BJ (cell line): ENCODE results near the gene LMNTD2. TPM values are rescaled to one million over a fixed set of nuclear protein-coding genes. Genes with fewer than 3 reads are reported as not detected.

Experiments used
- CTCF ChIA-PET: fragments of 350-600 bp; formaldehyde crosslinking; extraction: SDS; loops from one replicate; lab custom pipeline; 2021; ENCODE audit warnings: antibody characterized with exemption, inconsistent platforms; lab: Yijun Ruan, JAX
- POLR2A ChIA-PET: fragments of 300-600 bp; sonication (Branson Sonifier 250); formaldehyde crosslinking; extraction: SDS; loops from one replicate; lab custom pipeline; 2021; ENCODE audit warnings: antibody characterized with exemption; lab: Charles Lee
- DNase-seq: peaks from one replicate; pipeline ENCODE4 v3.0.0-alpha.2; 2011; ENCODE audit warnings: low read depth
- H3K27me3 ChIP-seq: 2 replicates; pipeline ENCODE4 v1.6.0; 2011; ENCODE audit warnings: low read length; ENCODE audit not compliant: control insufficient read depth, insufficient read depth
- H3K36me3 ChIP-seq: 2 replicates; pipeline ENCODE4 v1.5.1; 2011; ENCODE audit warnings: low read length; ENCODE audit not compliant: control insufficient read depth, insufficient read depth
- H3K4me3 ChIP-seq: 2 replicates; pipeline ENCODE4 v1.5.1; 2011; ENCODE audit warnings: low read depth, mild to moderate bottlenecking, control low read depth, low read length
- polyA plus RNA-seq: library from polyadenylated mRNA; depleted of rRNA; stranded (reverse); fragments of >200 nt; gene quantifications from 2 replicates; pipeline ENCODE4 v1.2.3, GENCODE V29; 2011
- TF ChIP-seq, protein P1 (sequence below): IDR thresholded peaks from 2 replicates; pipeline ENCODE4 v1.5.1; 2011; ENCODE audit warnings: low read depth, mild to moderate bottlenecking, control low read depth, inconsistent platforms, low read length, moderate library complexity; ENCODE audit not compliant: insufficient read depth

LMNTD2 gene
- polyA plus RNA-seq, 1 experiment = 2.5 TPM

GRCh38 chr11:573146-573759 lies 12.7 kb upstream of the LMNTD2 start:
- H3K36me3 ChIP-seq = peaks cover 1% of the 10 kb centered on the region; the same call in 1 of the 2 replicates
- H3K4me3 ChIP-seq = no peak overlapping the region
- TF ChIP-seq, protein P1, sequence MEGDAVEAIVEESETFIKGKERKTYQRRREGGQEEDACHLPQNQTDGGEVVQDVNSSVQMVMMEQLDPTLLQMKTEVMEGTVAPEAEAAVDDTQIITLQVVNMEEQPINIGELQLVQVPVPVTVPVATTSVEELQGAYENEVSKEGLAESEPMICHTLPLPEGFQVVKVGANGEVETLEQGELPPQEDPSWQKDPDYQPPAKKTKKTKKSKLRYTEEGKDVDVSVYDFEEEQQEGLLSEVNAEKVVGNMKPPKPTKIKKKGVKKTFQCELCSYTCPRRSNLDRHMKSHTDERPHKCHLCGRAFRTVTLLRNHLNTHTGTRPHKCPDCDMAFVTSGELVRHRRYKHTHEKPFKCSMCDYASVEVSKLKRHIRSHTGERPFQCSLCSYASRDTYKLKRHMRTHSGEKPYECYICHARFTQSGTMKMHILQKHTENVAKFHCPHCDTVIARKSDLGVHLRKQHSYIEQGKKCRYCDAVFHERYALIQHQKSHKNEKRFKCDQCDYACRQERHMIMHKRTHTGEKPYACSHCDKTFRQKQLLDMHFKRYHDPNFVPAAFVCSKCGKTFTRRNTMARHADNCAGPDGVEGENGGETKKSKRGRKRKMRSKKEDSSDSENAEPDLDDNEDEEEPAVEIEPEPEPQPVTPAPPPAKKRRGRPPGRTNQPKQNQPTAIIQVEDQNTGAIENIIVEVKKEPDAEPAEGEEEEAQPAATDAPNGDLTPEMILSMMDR = no peak
- no peak for DNase-seq
- CTCF ChIA-PET = no interaction called here
- H3K27me3 ChIP-seq = no peaks in the 10 kb centered on the region
- POLR2A ChIA-PET = no interaction called here

GRCh38 chr11:571802-572185 lies 11.3 kb upstream of the LMNTD2 start:
- Histone ChIP-seq H3K36me3 (peaks cover 6% of the 10 kb centered on the region), H3K4me3 (no peak overlapping the region), H3K27me3 (no peaks in the 10 kb centered on the region)
- TF ChIP-seq, protein P1 = no peak
- POLR2A ChIA-PET = no interaction called here
- CTCF ChIA-PET = no interaction called here
- no peak for DNase-seq

GRCh38 chr11:569158-569885 lies 8.8 kb upstream of the LMNTD2 start:
- peak overlapping the region; percentile 79 for H3K4me3 ChIP-seq
- peaks cover 14% of the 10 kb centered on the region for H3K36me3 ChIP-seq
- H3K27me3 ChIP-seq = no peaks in the 10 kb centered on the region
- no peak for DNase-seq
- TF ChIP-seq, protein P1 = no peak
- POLR2A ChIA-PET = interaction anchor here (0.6 kb wide), 1 partner anchor 311 kb away, joined by 16 read pairs; no protein-coding TSS in a partner anchor
- CTCF ChIA-PET = interaction anchor here (0.6 to 1.6 kb wide), 2 partner anchors 34 to 250 kb away, joined by 3 to 5 read pairs; partner anchors contain the start of gene HRAS

DNA sequence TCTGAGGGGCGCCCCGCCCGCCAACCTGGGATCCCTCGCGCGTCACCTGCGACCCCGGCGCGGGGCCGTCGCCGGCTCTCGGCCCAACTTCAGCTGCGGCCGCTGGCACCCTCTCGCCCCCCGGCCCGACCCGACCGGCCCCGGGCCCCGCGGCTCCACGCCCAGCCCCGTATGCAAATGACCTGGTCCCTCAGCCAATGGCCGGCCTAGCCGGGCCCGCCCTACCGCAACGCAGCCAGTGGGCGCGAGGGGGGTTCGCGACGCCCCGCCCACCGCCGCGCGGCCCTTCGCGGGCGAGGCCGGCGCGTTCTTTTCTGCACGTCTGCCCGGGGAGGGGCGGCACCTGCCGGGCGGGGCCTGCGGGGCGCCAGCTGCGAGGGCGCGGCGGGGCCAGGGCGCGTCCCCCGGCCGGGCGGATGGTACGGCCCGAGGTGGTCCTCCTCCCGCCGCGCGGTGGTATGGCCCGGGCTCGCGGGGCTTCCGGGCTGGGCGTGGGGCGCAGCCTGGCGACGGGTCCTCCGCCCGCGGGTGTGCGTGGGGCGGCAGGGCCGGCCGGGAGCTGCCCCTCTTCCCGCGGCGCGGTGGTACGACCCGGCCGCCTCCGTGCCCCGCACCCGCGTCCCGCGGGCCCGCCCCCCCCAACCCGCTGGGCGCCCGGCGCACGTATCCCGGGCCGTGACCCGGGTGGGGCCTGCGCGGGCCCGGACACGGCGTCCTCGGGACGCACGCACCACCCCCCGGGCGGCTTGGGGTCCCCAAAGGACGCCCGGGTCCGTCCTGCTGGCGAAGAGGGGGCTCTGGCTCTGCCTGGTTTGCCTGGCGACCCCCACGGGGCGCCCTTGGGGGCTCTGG lies 8.0 kb upstream of the LMNTD2 start:
- peak overlapping the region; percentile 99 for H3K4me3 ChIP-seq
- no peaks in the 10 kb centered on the region for H3K27me3 ChIP-seq
- H3K36me3 ChIP-seq = peaks cover 15% of the 10 kb centered on the region
- CTCF ChIA-PET = interaction anchor here (0.6 to 1.6 kb wide), 4 partner anchors 33 to 251 kb away, joined by 3 to 5 read pairs (median 3); partner anchors contain the start of gene HRAS
- POLR2A ChIA-PET = interaction anchor here (0.6 kb wide), 1 partner anchor 310 kb away, joined by 16 read pairs; no protein-coding TSS in a partner anchor
- DNase-seq = peak; percentile 65
- TF ChIP-seq, protein P1 = no peak
